NCI-H345 treated with DMSO at 0.1 percent for 48 hours (cell line): Measurements from ENCODE around the gene MAST4.

Source experiments
- DNase-seq: peaks from one replicate; lab custom pipeline; 2025; ENCODE audit not compliant: unreplicated experiment; lab: John Stamatoyannopoulos, UW

Gene MAST4

GRCh38 chr5:66830636-66831035 lies 234.4 kb downstream of the MAST4 start:
- no peak for DNase-seq

- no peak for DNase-seq
Observed at GRCh38 chr5:66839636-66840185, 243.5 kb downstream of the MAST4 start.

GRCh38 chr5:66840511-66841013 lies 244.4 kb downstream of the MAST4 start:
- DNase-seq: no peak

- DNase-seq: no peak
Observed at GRCh38 chr5:66841264-66841663, 245.1 kb downstream of the MAST4 start.

GRCh38 chr5:66842540-66842939 lies 246.3 kb downstream of the MAST4 start:
- no peak for DNase-seq

- DNase-seq: no peak
Observed at GRCh38 chr5:66843065-66843464, 246.9 kb downstream of the MAST4 start.

- DNase-seq: no peak
Observed at GRCh38 chr5:66848749-66849641, 252.8 kb downstream of the MAST4 start.

- no peak for DNase-seq
Observed at GRCh38 chr5:66849803-66850202, 253.6 kb downstream of the MAST4 start.

GRCh38 chr5:66850354-66851075 lies 254.3 kb downstream of the MAST4 start:
- no peak for DNase-seq

- DNase-seq: no peak
Observed at GRCh38 chr5:66851306-66851705, 255.1 kb downstream of the MAST4 start.

- no peak for DNase-seq
Observed at GRCh38 chr5:66854416-66854815, 258.2 kb downstream of the MAST4 start.

- DNase-seq: no peak
Observed at GRCh38 chr5:66856041-66856805, 260.0 kb downstream of the MAST4 start.

GRCh38 chr5:66859526-66859925 lies 263.3 kb downstream of the MAST4 start:
- DNase-seq: no peak

- DNase-seq: no peak
Observed at GRCh38 chr5:66860199-66860975, 264.2 kb downstream of the MAST4 start.

GRCh38 chr5:66861402-66861801 lies 265.2 kb downstream of the MAST4 start:
- no peak for DNase-seq

- no peak for DNase-seq
Observed at GRCh38 chr5:66862020-66862419, 265.8 kb downstream of the MAST4 start.

- no peak for DNase-seq
Observed at GRCh38 chr5:66863243-66864170, 267.3 kb downstream of the MAST4 start.

GRCh38 chr5:66864240-66864884 lies 268.2 kb downstream of the MAST4 start:
- DNase-seq: no peak
